SKM-1 (cell line): ENCODE results near the gene FAM204A.

Experiments
- DNase-seq: peaks from one replicate; lab custom pipeline; 2025; ENCODE audit not compliant: unreplicated experiment; lab: John Stamatoyannopoulos, UW

Gene FAM204A

DNA sequence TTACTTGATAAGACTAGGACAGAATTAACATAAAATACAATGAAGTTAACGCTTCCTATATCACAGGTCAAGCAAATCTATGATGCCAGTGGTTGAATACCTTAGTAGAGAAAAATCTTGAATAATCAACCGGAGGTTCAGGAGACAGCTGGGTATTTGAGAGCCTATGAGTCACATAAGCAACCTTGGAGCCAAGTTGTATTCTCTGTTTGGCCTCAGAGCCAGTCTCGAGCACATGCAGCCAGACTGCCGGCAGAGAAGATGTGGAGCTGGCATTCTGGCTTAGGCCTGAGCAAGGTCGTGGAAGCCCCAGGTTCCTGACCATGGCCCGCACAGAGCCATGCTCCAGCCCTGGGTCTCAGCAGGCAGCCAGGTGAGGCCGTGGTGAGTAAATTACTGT lies 90.3 kb downstream of the FAM204A start:
- no peak for DNase-seq

DNA sequence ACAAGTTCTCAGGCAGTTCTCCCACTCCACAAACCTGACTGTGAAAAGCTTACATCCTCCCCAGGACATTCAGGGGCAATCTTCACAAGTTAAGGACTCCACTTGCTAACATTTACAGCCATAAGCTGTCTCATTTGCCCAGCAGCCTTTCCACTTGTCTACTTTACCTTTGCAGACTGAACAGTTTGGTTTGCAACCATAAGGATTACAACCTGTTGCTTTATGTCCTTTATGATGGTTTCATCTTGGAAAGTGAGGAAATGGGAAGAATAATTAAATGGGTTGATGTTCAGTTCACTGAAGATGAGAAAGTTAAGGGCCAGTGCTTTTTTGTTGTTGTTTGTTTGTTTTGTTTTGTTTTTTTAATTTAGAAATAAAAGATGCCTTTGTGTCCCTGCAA lies 92.4 kb downstream of the FAM204A start:
- no peak for DNase-seq
